HepG2 (cell line): ENCODE results near the gene ITCH.

Source experiments
- EP300 ChIP-seq, 3 experiments: sonication (generic) in 1 of 3; formaldehyde crosslinking in 1 of 3; IDR thresholded peaks; 2 replicates each; pipeline versions ENCODE4 v1.5.1 to v1.6.1; 2011 to 2020; ENCODE audit warnings: low read depth in 2 of 3, low read length in 2 of 3, borderline replicate concordance in 1 of 3, improper control_type of control experiment in 1 of 3, mild to moderate bottlenecking in 1 of 3, missing genetic modification reagents in 1 of 3, moderate library complexity in 1 of 3
- JUND ChIP-seq: sonication (generic); formaldehyde crosslinking; IDR thresholded peaks from 2 replicates; pipeline ENCODE4 v1.8.0; 2022; ENCODE audit warnings: mild to moderate bottlenecking, missing genetic modification reagents
- TF ChIP-seq, protein P1 (sequence below): sonication (generic); formaldehyde crosslinking; IDR thresholded peaks from 2 replicates; pipeline ENCODE4 v1.5.0; 2020; ENCODE audit warnings: mild to moderate bottlenecking, missing genetic modification reagents, moderate library complexity

DNA sequence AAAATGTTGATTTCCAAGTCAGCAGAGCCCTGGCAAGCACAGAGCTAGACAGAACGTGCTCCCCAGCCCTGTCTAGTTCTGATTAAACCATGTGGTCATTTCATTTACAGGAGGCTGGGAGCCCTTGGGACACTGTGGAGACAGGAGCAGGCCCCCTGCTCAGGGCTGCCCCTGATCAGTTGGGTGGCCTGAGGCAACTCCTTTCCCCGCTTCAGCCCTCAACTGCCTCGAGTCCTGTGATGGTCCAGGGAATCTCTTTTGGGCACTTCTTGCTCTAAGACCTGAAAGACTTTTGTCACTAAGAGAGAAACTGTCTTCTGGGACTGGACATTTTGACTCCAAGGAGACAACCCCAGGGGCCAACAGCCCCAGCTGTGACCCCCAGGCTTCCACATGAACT is 166.7 kb downstream of the ITCH start:
- TF ChIP-seq JUND (no peak), EP300 (IDR thresholded peaks at IDR 0.05; ENCODE audit: low read depth in 2 of 2, low read length in 2 of 2) (no peak), EP300 (CRISPR knock-in tag; IDR thresholded peaks at IDR 0.05; ENCODE audit: borderline replicate concordance) (no peak)
- TF ChIP-seq, protein P1, sequence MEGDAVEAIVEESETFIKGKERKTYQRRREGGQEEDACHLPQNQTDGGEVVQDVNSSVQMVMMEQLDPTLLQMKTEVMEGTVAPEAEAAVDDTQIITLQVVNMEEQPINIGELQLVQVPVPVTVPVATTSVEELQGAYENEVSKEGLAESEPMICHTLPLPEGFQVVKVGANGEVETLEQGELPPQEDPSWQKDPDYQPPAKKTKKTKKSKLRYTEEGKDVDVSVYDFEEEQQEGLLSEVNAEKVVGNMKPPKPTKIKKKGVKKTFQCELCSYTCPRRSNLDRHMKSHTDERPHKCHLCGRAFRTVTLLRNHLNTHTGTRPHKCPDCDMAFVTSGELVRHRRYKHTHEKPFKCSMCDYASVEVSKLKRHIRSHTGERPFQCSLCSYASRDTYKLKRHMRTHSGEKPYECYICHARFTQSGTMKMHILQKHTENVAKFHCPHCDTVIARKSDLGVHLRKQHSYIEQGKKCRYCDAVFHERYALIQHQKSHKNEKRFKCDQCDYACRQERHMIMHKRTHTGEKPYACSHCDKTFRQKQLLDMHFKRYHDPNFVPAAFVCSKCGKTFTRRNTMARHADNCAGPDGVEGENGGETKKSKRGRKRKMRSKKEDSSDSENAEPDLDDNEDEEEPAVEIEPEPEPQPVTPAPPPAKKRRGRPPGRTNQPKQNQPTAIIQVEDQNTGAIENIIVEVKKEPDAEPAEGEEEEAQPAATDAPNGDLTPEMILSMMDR (CRISPR knock-in tag), result no peak
